ENCODE data around the gene PIGZ.

The PIGZ gene, protein sequence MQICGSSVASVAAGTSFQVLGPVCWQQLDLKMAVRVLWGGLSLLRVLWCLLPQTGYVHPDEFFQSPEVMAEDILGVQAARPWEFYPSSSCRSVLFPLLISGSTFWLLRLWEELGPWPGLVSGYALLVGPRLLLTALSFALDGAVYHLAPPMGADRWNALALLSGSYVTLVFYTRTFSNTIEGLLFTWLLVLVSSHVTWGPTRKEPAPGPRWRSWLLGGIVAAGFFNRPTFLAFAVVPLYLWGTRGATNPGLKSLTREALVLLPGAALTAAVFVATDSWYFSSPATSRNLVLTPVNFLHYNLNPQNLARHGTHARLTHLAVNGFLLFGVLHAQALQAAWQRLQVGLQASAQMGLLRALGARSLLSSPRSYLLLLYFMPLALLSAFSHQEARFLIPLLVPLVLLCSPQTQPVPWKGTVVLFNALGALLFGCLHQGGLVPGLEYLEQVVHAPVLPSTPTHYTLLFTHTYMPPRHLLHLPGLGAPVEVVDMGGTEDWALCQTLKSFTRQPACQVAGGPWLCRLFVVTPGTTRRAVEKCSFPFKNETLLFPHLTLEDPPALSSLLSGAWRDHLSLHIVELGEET

DNA sequence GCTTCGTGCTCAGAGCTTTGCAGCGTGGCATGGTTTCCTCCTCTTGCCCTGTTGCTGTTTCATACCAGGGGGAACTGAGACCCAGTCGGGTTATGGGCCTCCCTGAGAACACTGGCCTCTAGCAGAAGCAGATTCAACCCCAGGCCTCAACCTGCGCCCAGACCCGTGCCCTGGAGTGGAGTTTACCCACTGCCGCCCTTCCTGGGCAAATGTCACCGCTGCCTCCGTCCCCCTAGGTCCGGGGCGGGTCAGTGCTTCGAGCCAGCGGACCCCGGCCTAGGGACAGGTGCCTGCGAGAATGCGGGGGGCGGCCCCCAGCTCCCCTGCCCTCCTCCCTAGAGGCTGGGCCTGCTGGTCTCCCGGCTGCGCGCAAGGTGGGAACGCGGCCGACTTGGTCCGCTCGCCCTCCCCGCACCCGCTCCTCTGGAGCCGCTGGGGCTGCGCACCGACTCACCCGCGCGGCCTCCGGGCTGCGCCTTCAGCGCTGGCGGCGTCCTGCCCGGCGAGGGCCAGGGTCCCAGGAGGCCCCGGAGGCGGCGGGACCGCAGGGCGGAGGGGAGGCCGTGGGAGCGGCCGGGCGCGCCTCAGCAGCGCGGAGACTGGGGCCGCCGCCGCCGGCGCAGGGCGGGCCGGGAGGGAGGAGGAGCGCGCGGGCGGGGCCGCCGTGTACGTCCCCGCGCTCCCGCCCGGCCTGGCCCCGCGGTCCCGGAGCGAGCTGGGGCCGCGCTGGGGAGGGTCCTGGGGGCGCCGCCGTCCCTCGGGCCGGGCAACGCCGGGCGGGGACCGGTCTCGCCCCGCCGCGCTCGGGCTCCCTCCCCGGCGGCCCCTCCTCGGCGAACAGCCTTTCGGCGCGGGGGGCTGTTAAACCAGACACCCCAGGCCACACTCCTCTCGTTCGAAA, at the start of gene PIGZ:
PIGZ (minus strand) TSS at position 601 of the 901 bp plus-strand sequence. CDS start 16,802 bp downstream, outside the sequence.
- DNase-seq: no peak

DNA sequence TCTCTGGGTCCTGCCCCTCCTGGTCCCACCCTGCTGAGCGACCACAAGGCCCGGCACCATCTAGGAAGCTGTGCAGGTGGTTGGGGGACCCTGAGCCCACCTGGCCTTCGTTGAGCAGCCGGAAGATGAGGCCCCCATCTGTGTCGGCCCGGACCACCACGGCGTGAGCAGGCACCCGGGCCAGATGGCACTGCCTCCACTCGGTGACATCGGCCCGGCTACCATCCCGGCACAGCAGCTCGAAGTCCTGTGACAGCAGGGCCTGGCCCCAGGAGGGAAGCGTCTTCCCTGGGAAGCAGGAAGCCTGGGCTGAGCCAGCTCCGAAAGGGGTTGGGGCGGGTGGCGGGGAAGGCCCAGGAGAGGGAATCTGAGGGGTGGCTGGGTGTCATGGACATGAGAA, 48.4 kb upstream of the PIGZ start:
- no peak for DNase-seq

DNA sequence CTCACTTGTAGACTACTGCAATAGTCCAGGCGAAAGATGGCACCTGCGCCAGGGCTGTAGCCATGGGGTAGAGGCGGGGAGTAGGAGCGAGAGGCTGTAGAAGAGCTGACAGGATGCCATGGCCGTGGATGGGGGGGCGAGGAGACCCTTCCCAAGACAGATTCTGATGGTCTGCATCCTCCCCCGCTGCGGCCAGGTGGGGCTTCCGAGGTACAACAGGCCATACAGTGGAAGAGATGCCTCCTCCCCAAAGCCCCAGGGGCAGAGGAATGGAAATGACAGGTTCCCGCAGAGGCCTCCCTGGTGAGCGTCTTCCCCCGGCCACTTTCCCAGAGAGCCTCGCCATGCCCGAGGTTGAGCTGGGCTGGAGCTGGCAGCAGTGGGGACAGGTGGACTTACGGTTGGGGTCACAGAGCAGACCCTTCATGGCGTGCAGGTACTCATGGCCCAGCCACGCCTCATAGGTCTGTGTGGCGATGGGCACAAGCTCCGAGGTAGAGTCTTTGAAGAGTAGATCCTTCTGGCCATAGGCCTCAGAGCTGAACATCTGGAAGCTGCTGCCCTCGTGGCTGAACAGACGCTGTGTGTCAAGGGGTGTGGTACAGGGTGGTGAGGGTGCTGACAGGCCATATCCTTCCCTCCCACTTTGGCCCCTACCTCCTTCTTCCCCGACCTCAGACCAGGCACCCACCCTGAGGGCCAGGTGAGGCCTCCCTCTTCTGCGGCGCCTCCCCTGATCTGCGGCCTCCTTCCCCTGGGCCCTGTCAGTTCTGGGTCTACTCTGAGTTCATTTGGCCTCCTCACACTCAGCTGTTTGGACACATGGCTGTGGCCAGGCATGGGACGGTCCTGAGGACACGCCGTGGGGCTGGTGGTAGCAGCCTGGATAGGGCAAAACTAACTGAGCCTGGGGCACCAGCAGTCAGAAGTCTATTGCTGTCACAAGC, 47.4 kb upstream of the PIGZ start:
- no peak for DNase-seq

DNA sequence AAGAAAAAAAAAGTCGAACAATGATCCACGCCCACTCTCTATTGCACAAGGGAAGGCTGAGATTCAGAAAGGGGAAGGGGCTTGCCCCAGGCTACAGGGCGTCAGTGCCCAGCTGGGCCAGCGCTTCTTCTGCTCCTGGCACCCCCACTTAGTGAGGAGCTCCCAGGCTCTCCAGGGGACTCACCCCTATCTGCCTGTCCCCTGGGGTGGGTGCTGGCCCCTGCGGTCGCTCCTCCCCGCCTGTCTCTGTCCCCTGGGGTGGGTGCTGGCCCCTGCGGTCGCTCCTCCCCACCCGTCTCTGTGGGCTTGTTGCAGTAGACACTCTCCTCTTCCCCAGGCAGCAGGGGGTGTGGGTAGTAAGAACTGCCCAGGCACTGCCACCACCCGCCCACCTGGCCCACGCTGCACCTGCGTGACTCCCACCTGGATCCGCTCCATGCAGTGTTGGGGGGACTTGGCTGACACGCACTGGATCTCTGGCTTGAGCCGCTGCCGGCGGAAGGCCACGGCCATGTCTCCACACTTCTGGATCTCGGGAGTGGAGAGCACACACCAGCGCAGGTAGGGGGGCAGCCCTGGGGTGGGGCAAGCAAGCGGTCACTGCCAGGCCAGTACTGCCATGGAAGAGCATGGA, 46.4 kb upstream of the PIGZ start:
- DNase-seq: no peak

DNA sequence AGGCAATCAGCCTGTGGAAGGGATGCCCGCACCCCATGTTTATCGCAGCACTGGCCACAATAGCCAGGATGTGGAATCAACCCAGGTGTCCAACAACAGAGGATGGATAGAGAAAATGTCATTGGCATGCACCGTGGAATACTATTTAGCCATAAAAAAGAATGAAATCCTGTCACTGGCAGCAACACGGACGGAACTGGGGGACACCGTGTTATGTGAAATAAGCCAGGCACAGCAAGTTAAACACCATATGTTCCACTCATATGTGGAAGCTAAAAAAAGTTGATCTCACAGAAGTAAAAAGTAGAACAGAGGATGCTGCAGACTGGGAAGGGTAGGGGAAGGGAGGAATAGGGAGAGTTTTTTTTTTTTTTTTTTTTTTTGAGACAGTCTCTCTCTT, 45.4 kb upstream of the PIGZ start:
- DNase-seq: no peak

DNA sequence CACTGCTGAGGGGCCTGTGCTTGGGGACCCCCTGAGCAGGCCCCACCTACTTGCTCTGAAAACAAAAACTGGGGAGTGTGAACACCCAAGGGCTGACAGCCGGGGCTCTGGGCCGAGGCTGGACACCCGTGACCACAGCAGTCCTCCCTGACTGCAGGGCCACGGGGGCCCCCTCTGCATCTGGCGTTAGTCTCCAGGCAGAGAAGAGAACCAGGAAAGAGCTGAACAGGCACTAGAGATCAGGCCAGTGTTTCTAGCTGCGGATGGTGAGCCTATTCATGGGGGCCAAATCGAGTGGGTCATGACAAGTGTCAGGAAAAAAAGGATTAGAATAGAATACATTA, 43.9 kb upstream of the PIGZ start:
- DNase-seq: no peak

DNA sequence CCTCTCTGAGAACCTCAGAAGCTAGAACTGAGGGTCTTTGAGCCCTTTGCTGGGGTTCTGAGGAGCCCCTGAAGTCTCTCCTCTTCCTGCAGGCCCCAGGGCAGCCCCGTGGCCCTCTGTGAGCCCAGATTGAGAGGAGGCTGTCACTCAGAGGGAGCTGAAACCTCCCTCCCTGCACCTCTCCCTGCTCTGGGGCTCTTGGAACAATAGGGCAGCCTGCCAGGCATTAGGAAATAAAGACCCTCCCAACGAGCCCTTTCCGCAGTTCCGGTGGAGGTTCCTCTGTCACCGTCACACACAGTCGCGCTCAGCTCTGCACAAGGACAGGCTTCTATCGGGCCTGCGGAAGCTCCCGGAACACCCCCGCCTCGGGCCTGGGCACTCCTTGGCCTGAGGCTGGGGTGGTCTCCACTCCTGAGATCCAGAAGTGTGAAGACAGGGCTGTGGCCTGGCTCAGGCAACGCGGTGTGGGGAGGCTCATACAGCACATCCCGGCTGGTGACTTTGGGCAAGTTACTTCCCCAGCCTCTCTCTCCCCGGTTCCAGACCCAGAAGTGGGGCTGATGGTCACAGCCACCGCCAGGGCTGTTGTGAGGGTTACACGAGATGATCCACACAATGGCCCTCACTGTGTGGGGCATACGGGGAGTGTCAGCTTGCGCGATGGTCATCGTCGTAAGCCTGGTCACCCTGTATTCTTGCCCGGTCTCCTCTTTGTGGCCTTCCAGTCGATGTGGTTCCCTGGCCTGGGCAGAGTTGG, 43.3 kb upstream of the PIGZ start:
- no peak for DNase-seq

DNA sequence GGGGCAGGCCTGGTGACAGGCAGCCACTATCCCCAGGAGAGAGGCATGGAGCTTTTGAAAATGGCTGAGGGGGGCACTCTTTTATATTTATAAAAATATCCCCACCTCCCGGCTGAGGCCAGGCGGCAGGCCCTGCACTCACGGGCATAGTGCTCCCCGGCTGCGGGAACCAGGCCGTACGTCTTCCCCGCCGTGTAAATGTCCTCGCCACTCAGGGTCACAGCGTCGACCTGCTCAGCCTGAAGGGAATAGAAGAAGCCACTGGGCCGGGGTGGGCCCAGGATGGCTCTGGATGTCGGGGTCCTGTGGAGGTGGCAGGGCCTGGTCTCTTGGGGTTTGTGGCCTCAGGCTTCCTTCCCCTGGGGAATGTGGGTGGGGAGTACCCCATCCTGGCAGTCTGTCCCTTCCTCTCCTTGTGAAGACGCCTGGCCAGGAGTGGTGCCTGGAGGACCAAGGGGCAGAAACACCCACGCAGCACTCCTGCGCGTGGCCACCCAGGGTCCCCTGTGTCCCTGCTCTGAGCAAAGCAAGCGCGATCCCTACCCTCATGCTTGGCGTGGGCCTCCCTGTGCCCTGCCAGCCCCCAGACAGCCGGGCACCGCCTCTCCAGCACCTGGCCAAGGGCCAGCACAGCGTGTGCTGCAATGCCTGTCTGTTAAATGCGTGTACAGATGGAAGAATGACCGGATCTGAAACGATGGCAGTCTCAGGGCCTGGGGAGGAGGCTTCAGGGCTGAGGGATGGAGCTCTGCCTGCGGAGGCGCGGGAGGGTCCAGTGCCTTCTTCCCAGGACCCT, 42.1 kb upstream of the PIGZ start:
- no peak for DNase-seq

DNA sequence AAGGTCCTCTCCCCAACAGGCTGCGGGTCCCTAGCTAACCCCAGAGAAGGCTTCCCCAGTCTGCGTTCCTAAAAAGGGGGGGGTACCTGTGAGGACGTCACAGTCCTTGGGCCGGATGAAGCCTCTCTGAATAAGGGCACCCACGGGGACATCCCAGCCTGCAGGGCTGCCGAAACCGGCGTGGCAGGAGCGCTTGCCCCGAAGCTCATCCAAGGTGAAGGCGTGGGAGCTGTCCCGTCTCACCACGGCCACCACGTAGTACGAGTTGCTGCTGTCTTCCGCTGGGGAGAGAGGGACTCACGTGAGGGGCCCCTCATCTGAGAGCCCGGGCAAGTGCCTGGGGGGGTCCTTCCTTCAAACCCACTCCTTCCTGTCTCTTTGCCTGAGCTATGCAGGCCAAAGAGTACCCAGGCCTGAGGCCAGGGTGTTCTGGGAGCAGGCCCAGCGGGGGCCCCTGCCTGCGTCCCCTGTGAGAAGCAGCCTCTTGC, 40.9 kb upstream of the PIGZ start:
- no peak for DNase-seq

DNA sequence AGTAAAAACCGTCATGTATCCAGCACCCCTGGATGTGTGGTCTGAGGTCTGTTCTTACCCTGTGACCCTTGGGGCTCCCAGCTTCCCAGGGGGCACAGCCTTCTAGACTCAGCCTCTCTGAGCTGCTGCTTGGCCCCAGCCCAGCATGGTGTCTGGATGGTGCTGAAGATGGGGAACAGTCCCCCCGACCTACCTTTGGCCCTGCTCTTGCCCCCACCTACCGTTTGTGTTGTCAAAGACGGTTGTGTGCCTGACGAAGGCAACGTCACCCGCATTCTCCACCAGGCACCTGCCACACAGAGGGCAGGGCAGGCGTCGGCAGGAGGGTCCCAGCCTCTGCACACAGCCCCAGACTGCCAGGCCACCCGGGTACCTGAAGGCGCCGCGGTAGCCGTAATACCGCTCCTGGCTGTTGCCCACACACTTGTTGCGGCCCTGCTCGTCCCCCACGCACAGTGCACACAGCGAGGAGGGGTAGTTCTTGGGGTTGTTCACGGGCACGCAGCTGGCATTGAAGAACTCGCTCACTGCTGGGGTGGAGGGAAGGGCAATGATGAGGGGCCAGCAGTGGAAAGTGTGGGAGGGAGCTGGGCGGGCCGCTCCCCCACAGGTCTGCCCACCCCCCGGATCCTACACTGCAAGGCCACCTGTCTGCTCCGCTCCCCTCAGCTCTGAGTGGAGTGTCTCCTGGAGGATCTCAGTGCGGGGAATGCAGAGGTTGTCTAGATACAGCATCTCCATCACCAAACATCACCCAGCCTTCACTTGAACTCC, 40.0 kb upstream of the PIGZ start:
- DNase-seq: no peak

DNA sequence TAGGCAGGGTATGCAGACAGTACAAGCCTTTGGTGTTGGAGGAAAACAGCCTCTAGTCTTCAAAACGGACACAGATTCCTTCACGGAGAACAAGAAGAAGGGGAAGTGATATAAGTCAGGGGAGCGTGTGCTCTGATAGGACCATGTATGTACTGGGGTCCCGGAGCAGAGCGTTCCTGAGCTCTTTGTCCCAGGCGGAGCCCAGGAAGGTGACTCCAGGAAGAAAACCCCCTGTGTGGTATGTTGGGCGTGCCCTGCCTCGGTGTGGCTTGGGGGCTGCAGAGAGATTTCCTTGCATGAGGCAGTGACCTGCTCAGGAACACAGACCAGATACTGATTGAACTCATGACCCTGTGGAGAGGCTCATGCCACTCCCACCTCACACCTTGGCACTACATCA, 39.3 kb upstream of the PIGZ start:
- no peak for DNase-seq

DNA sequence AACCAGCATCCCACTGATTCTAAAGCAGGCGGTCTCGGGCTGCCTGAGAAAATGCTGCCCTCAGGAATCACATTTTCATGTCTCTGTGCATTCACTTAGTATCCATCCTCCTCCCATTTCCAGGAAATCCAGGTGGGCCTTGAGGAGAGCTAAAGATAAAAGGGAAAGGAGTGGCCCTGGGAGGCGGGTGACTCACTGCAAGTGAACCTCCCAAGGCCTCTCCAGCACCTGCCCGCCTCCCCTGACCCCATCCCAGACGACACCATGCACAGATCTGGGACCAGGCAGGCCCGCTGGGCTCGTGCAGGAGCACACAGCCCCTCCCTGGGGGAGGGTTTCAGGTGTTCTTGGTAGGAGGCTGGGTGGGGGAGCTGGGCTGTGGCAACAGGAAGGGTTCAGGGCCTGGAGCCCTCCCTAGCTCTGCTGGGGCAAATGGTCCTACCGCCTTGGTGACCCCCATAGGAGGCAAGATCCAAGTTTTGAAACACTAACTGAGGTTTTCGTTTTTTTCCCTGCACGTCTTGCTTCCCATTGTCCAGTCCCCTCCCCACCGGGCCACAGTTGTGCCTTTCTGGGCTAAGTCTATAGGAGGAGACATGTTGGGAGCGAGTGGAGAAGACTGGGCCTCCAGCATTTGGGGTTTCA, 38.8 kb upstream of the PIGZ start:
- no peak for DNase-seq

DNA sequence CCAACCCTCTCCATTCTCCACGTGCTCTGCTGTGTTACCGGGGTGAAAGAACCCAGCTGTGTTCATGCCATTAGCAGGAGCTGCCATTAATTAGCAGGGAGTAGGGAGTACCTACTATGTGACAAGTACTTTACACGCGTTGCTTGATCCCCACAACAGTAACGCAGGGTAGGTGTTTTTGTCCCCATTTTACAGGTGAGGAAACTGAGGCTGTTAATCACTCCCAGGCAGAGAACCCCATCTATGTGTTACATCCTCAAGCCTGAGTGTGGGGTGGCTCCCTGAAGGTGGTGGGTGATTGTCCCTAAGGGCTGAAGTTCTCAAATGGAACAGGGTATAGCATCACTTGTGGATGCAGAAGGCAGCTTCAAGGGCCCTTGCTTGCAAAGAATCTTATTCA, 38.2 kb upstream of the PIGZ start:
- DNase-seq: no peak

DNA sequence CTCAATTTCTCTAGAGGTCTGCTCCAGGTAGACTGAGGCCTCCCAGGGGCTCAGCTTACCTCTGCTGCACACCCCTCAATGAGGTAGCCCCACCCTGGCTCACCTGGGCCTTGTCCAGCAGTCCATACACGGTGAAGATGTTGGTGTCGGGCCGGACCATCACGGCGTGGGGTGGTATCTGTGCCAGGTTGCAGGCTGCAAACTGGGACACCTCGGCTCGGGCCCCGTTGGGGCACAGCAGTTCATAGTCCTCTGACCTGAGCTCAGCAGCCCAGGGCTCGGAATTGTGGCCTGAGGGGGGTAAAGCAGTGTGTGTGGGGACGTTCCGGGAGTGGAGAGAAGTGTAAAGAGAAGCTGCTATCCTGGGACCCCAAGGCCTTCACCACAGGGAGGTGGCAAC, 37.8 kb upstream of the PIGZ start:
- DNase-seq: no peak

DNA sequence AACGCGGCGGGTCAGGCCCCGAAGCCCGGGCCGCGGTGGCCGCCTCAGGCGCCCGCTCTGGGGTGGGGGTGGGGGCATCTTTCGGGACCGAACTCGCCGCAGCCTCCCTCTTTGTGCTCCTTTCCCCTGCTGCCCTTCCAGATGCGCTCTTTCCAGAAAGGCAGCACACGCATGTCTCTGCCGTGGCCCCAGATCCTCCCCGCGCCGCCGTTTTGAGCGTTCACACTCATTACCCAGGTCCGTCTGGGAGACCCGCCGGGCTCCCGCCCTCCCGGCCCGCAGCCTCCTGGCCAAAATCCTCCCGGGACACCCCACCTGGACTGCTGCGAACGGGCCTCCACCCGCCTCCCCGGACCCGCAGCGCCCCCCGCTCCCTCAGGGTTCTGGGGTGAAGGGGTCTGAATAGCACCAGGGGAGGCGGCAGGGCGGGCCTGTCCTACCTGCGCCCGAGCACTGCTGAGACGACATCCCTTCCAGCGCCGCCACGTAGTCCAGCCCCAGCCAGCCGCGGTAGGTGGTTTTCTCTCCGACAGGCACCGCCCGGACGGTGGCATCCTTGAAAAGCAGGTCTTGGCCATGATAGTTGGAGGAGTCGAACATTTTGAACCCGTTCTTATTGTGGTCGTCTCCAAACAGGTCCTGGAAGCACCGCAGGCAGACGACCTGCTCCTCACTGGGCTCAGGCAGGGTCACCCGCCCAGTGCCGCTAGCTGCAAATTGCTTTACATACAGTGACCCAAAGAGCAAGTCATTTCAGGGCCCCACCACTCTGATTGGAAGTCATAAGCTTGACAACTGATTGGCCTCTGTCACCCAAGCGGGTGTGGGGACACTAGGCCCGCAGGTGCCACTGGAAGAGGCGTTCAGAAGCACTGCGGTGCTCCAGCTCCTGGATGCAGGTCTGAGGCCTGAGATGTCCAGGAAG, 35.1 kb upstream of the PIGZ start:
- DNase-seq: no peak

DNA sequence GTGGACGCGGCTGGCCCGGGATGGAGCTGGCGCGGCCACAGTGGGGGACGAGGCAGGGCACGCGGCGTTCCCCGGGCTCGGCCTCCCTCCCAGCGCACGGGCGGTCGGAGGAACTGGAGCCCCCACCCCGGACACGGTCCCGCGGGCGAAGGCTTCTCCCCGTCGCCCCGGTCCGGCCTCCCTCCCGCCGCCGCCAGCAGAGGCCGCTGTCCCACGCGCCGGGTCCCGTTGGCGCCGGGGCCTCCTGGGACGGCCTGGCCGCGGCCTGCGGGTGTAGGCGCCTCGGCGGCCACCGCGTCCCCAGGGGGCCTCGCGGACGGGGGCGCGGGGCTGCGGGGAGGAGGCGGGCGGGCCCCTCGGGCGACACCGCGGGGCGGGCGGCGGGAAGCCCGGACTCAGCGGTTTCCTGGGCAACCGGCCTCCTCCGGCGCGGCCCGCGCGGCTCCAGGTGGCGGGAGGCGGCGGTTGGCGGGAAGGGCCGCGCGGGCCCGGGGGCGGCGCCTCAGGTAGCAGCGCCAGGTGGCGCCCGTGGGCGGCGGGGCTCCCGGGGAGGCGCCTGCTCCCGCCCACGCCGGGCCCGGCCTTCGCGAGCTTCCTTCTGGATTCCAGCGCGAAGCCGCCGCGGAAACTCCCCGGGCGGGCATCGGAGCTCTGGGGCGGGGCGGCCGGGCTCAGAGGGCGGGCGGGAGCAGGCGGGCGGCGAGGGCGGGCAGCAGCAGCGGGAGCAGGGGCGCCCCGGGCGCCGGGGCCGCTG, 34.2 kb upstream of the PIGZ start:
- peak; percentile 19 for DNase-seq
